HG03175 (cell line): ENCODE results near the gene MYBPC2.
"Not testable (repeated sequence)": the region's sequence is repeated elsewhere in the genome, so short reads cannot be mapped to it uniquely, and the experiment has no call there.

ENCODE experiments used
- ATAC-seq: cut with Tn5 transposase; IDR thresholded peaks from one replicate; pipeline ENCODE4 v1.9.1; 2021; ENCODE audit warnings: mild to moderate bottlenecking, moderate library complexity; ENCODE audit not compliant: unreplicated experiment

Gene MYBPC2

GRCh38 chr19:50427318-50427925 lies 5.3 kb upstream of the MYBPC2 start:
- no peak for ATAC-seq

- ATAC-seq: no peak
Measured at GRCh38 chr19:50427997-50428425, 4.7 kb upstream of the MYBPC2 start.

- no peak for ATAC-seq
Measured at GRCh38 chr19:50428772-50429463, 3.8 kb upstream of the MYBPC2 start.

- ATAC-seq: no peak
Measured at GRCh38 chr19:50430888-50431342, 1.8 kb upstream of the MYBPC2 start.

- peak; percentile 81 for ATAC-seq
Measured at GRCh38 chr19:50431343-50432220, 1.1 kb upstream of the MYBPC2 start.

- ATAC-seq: no peak
Measured at GRCh38 chr19:50433201-50434180, 799 bp downstream of the MYBPC2 start.

GRCh38 chr19:50434525-50434924 lies 1.8 kb downstream of the MYBPC2 start:
- no peak for ATAC-seq

GRCh38 chr19:50435221-50435620 lies 2.5 kb downstream of the MYBPC2 start:
- ATAC-seq: no peak

- no peak for ATAC-seq
Measured at GRCh38 chr19:50435627-50436026, 2.9 kb downstream of the MYBPC2 start.

- no peak for ATAC-seq
Measured at GRCh38 chr19:50437862-50438449, 5.3 kb downstream of the MYBPC2 start.

- ATAC-seq: not testable (repeated sequence)
Measured at GRCh38 chr19:50439130-50439529, 6.4 kb downstream of the MYBPC2 start.

- ATAC-seq: no peak
Measured at GRCh38 chr19:50444059-50444458, 11.4 kb downstream of the MYBPC2 start.

- no peak for ATAC-seq
Measured at GRCh38 chr19:50447053-50447452, 14.4 kb downstream of the MYBPC2 start.

GRCh38 chr19:50447750-50448149 lies 15.1 kb downstream of the MYBPC2 start:
- no peak for ATAC-seq

GRCh38 chr19:50449236-50449899 lies 16.7 kb downstream of the MYBPC2 start:
- ATAC-seq: no peak

- no peak for ATAC-seq
Measured at GRCh38 chr19:50450369-50451222, 17.9 kb downstream of the MYBPC2 start.

- no peak for ATAC-seq
Measured at GRCh38 chr19:50451223-50451534, 18.5 kb downstream of the MYBPC2 start.

- ATAC-seq: no peak
Measured at GRCh38 chr19:50453243-50453642, 20.6 kb downstream of the MYBPC2 start.

- no peak for ATAC-seq
Measured at GRCh38 chr19:50455992-50456391, 23.3 kb downstream of the MYBPC2 start.
